Fibroblast of the conjunctiva (primary cell): Measurements from ENCODE around the gene ENAH.

Experiments
- DNase-seq: peaks from one replicate; pipeline ENCODE4 v3.0.0-alpha.2; 2010; ENCODE audit warnings: low read depth

The ENAH gene

GRCh38 chr1:225559902-225560301 lies 93.0 kb downstream of the ENAH start:
- DNase-seq, result no peak

GRCh38 chr1:225559326-225559725 lies 93.6 kb downstream of the ENAH start:
- DNase-seq, result no peak

- no peak for DNase-seq
Measured at GRCh38 chr1:225556694-225557093, 96.2 kb downstream of the ENAH start.

- no peak for DNase-seq
Measured at GRCh38 chr1:225555821-225556220, 97.1 kb downstream of the ENAH start.

- peak; percentile 28 for DNase-seq
Measured at GRCh38 chr1:225554216-225554812, 98.6 kb downstream of the ENAH start.

- no peak for DNase-seq
Measured at GRCh38 chr1:225549821-225550220, 103.1 kb downstream of the ENAH start.

GRCh38 chr1:225548140-225548857 lies 104.6 kb downstream of the ENAH start:
- no peak for DNase-seq

GRCh38 chr1:225545649-225546048 lies 107.3 kb downstream of the ENAH start:
- DNase-seq, result no peak

GRCh38 chr1:225544924-225545323 lies 108.0 kb downstream of the ENAH start:
- no peak for DNase-seq

- DNase-seq, result no peak
Measured at GRCh38 chr1:225544263-225544662, 108.7 kb downstream of the ENAH start.

- no peak for DNase-seq
Measured at GRCh38 chr1:225543350-225543749, 109.6 kb downstream of the ENAH start.

- no peak for DNase-seq
Measured at GRCh38 chr1:225541383-225541782, 111.5 kb downstream of the ENAH start.

GRCh38 chr1:225539575-225539974 lies 113.3 kb downstream of the ENAH start:
- no peak for DNase-seq

GRCh38 chr1:225539069-225539468 lies 113.9 kb downstream of the ENAH start:
- DNase-seq, result no peak

GRCh38 chr1:225537554-225538251 lies 115.2 kb downstream of the ENAH start:
- no peak for DNase-seq

GRCh38 chr1:225535280-225535679 lies 117.6 kb downstream of the ENAH start:
- no peak for DNase-seq

- no peak for DNase-seq
Measured at GRCh38 chr1:225534772-225535171, 118.2 kb downstream of the ENAH start.

- no peak for DNase-seq
Measured at GRCh38 chr1:225534135-225534534, 118.8 kb downstream of the ENAH start.

GRCh38 chr1:225533238-225533637 lies 119.7 kb downstream of the ENAH start:
- no peak for DNase-seq

GRCh38 chr1:225532240-225532944 lies 120.5 kb downstream of the ENAH start:
- DNase-seq, result no peak

- DNase-seq, result no peak
Measured at GRCh38 chr1:225529726-225530125, 123.2 kb downstream of the ENAH start.

GRCh38 chr1:225527575-225527974 lies 125.3 kb downstream of the ENAH start:
- no peak for DNase-seq

- DNase-seq, result no peak
Measured at GRCh38 chr1:225526878-225527277, 126.0 kb downstream of the ENAH start.
